ENCODE measurements around the gene KATNB1. TPM values are rescaled to one million over a fixed set of nuclear protein-coding genes. Genes with fewer than 3 reads are reported as not detected.
"Not testable (repeated sequence)": the region's sequence is repeated elsewhere in the genome, so short reads cannot be mapped to it uniquely, and the experiment has no call there.

KATNB1 gene
- total and polyA plus RNA-seq, 12 donors = 9.0 to 15.1 (median 11.0) TPM

DNA sequence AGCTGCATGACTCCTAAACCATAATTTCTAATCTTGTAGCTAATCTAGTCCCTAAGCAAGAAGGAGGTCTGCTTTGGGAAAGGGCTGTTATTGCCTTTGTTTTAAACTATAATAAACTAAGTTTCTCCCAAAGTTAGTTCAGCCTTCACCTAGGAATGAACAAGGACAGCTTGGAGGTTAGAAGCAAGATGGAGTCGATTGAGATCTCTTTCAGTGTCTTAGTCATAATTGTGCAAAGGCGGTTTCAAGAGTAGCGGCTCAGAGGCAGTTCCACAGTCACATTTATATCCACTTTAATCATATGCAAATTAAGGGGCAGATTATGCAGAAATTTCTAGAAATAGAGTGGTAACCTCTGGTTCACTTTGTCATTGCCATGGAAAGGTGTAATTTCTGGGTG is 23.6 kb upstream of the KATNB1 start:
- DNase-seq = no peak
- TF ChIP-seq, protein P1, sequence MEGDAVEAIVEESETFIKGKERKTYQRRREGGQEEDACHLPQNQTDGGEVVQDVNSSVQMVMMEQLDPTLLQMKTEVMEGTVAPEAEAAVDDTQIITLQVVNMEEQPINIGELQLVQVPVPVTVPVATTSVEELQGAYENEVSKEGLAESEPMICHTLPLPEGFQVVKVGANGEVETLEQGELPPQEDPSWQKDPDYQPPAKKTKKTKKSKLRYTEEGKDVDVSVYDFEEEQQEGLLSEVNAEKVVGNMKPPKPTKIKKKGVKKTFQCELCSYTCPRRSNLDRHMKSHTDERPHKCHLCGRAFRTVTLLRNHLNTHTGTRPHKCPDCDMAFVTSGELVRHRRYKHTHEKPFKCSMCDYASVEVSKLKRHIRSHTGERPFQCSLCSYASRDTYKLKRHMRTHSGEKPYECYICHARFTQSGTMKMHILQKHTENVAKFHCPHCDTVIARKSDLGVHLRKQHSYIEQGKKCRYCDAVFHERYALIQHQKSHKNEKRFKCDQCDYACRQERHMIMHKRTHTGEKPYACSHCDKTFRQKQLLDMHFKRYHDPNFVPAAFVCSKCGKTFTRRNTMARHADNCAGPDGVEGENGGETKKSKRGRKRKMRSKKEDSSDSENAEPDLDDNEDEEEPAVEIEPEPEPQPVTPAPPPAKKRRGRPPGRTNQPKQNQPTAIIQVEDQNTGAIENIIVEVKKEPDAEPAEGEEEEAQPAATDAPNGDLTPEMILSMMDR (IDR thresholded peaks at IDR 0.05) = no peak
- 93 to 95% methylated on average over 3 of the region's 3 CpGs for WGBS, 2 donors
- Histone ChIP-seq H3K27ac (no peak overlapping the region), H3K9me3 (no peaks in the 10 kb centered on the region), H3K36me3 (no peaks in the 10 kb centered on the region), H3K4me1 (no peaks in the 10 kb centered on the region), H3K27me3 (peaks cover 0 to 11% (median 0%) of the 10 kb centered on the region in 7 donors), H3K4me3 (no peak overlapping the region)
- intact Hi-C loops (cut with DNase I) = loop anchor here in 1 of 10 donors (10.0 kb wide), 2 partner anchors 57 to 107 kb away; no protein-coding TSS in a partner anchor
- ATAC-seq = no peak

DNA sequence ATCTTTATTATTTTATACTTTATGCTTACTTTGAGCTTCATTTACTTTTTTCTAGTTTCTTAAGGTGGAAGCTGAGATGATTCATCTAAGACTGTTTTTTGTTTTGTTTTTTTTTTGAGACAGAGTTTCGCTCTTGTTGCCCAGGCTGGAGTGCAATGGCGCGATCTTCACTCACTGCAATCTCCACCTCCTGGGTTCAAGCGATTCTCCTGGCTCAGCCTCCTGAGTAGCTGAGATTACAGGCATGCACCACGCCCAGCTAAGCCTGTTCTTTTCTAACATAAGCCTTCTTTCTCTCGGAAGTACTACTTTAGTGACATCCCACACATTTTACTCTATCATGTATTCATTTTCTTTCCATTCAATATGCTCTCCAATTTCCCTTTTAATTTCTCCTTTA is 23.0 kb upstream of the KATNB1 start:
- H3K27ac ChIP-seq, H3K9me3 ChIP-seq, H3K4me3 ChIP-seq, DNase-seq, H3K4me1 ChIP-seq, ATAC-seq, H3K36me3 ChIP-seq: not testable (repeated sequence)
- H3K27me3 ChIP-seq = peaks cover 0 to 11% (median 0%) of the 10 kb centered on the region in 7 donors
- intact Hi-C loops (cut with DNase I) = loop anchor here in 1 of 10 donors (10.0 kb wide), 2 partner anchors 58 to 108 kb away; no protein-coding TSS in a partner anchor
- 65 to 72% methylated on average over 6 of the region's 6 CpGs for WGBS, 2 donors

DNA sequence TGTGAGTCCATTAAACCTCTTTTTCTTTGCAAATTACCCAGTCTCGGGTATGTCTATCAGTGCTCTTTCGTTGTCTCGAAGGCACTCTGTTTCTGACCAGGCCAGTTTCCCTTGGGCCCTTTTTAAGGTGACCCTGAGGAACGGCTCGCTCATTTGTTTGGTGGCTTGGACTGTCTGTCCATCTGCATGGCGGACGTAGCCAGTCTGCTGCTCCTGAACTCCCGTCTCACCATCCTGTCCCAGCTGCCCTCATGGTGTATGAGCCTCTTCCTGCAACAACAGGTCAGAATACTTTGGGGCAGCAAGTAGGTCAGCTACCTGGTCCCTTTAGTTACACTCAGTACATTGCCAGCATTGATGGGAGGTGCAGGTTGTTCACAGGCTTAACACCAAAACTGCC is 22.0 kb upstream of the KATNB1 start:
- H3K27me3 ChIP-seq = peaks cover 0 to 13% (median 0%) of the 10 kb centered on the region in 7 donors
- H3K36me3 ChIP-seq = no peaks in the 10 kb centered on the region
- no peak for DNase-seq
- no peaks in the 10 kb centered on the region for H3K4me1 ChIP-seq
- 79 to 90% methylated on average over 8 of the region's 8 CpGs for WGBS, 2 donors
- intact Hi-C loops (cut with DNase I) = loop anchor here in 1 of 10 donors (10.0 kb wide), 2 partner anchors 59 to 109 kb away; no protein-coding TSS in a partner anchor
- H3K9me3 ChIP-seq = no peaks in the 10 kb centered on the region
- TF ChIP-seq, protein P1 (IDR thresholded peaks at IDR 0.05) = no peak
- H3K4me3 ChIP-seq = no peak overlapping the region
- no peak overlapping the region for H3K27ac ChIP-seq
- ATAC-seq = no peak

DNA sequence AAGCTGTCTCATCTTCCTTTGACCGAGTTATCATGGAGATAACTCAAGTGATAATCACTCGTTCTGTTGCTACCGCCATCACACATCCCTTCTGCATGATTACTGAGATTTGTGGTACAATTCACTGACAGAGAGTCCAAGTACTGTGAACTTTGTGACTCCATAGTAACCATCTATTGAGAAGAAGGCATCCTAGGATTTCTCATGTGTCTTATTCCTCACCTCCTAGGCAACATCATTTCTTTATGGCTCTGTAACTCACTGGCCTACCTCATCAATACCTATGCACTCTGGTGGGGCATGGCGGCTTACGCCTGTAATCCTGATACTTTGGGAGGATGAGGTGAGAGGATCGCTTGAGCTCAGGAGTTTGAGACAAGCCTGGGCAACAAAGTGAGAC is 21.5 kb upstream of the KATNB1 start:
- intact Hi-C loops (cut with DNase I) = loop anchor here in 1 of 10 donors (10.0 kb wide), 2 partner anchors 59 to 109 kb away; no protein-coding TSS in a partner anchor
- DNase-seq = no peak
- ATAC-seq = no peak
- H3K4me1 ChIP-seq = no peaks in the 10 kb centered on the region
- TF ChIP-seq, protein P1 (IDR thresholded peaks at IDR 0.05) = no peak
- H3K9me3 ChIP-seq = no peaks in the 10 kb centered on the region
- H3K36me3 ChIP-seq = no peaks in the 10 kb centered on the region
- no peak overlapping the region for H3K4me3 ChIP-seq
- WGBS, 2 donors = 77 to 87% methylated on average over 6 of the region's 6 CpGs
- H3K27me3 ChIP-seq = peaks cover 0 to 13% (median 0%) of the 10 kb centered on the region in 7 donors
- no peak overlapping the region for H3K27ac ChIP-seq

DNA sequence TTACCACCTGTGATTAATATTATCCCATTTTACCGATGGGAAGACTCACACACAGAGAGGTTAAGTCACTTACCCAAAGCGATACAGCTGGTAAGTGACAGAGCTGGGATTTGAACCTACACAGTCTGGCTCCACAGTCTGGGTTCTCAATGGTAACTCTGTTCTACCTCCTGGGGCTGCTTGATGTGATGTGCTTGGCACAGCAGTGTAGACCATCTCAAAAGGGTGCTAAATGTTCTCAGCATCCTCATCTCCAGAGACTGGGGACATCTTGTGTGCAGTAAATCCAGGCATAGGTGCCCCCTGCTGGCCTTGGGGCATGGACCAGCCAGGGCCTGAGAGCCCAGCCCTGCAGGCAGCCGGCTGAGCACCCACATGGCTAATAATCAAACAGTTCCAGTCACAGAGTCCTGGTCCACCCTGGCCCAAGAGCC is 15.4 kb upstream of the KATNB1 start:
- TF ChIP-seq, protein P1 (IDR thresholded peaks at IDR 0.05) = peak in 8 of 9 donors; percentile 32 to 71 (median 64)
- no peaks in the 10 kb centered on the region for H3K36me3 ChIP-seq
- H3K27me3 ChIP-seq = peaks cover 0 to 10% (median 0%) of the 10 kb centered on the region in 7 donors
- ATAC-seq (peak in 7 of 8 donors; percentile 52 to 85 (median 79)), DNase-seq (peak; percentile 45 to 54)
- no peaks in the 10 kb centered on the region for H3K9me3 ChIP-seq
- H3K27ac ChIP-seq = no peak overlapping the region
- intact Hi-C loops (cut with DNase I) = loop anchor here in 9 of 10 donors (1.0 to 10.0 kb wide), 10 partner anchors 68 to 145 kb away; no protein-coding TSS in a partner anchor
- no peaks in the 10 kb centered on the region for H3K4me1 ChIP-seq
- 72 to 83% methylated on average over 3 of the region's 3 CpGs for WGBS, 2 donors
- no peak overlapping the region for H3K4me3 ChIP-seq
